Nephron progenitor cell (in vitro differentiated cells): ENCODE measurements around the gene COL4A1.

ENCODE experiments used
- DNase-seq: peaks from one replicate; pipeline ENCODE4 v3.0.0; 2021
- H3K27ac Mint-ChIP-seq: 2 replicates; pipeline ENCODE4 v1.8.0; 2021; ENCODE audit warnings: mild to moderate bottlenecking, moderate library complexity, mixed read lengths
- H3K27me3 Mint-ChIP-seq: 2 replicates; pipeline ENCODE4 v1.8.0; 2021; ENCODE audit warnings: mild to moderate bottlenecking, low read depth, mixed read lengths; ENCODE audit not compliant: poor library complexity
- H3K36me3 Mint-ChIP-seq: 2 replicates; pipeline ENCODE4 v1.8.0; 2021; ENCODE audit warnings: low read depth, mixed read lengths
- H3K4me1 Mint-ChIP-seq: 2 replicates; pipeline ENCODE4 v1.8.0; 2021; ENCODE audit warnings: mixed read lengths
- H3K4me3 Mint-ChIP-seq: 2 replicates; pipeline ENCODE4 v1.8.0; 2021; ENCODE audit warnings: mild to moderate bottlenecking, moderate library complexity, mixed read lengths
- H3K9me3 Mint-ChIP-seq: 2 replicates; pipeline ENCODE4 v1.8.0; 2021; ENCODE audit warnings: mild to moderate bottlenecking, moderate library complexity, mixed read lengths
- CTCF ChIP-seq: fragments of 200-600 bp; sonication (generic); IDR thresholded peaks from 2 replicates; pipeline ENCODE4 v1.5.0; 2021; ENCODE audit warnings: antibody characterized with exemption

The COL4A1 gene

GRCh38 chr13:110340812-110341444 is 34.0 kb upstream of the COL4A1 start:
- peak; percentile 51 for DNase-seq
- Mint-ChIP-seq H3K4me1 (peaks cover 66% of the 10 kb centered on the region), H3K27ac (peak overlapping the region; percentile 99), H3K36me3 (peaks cover 26% of the 10 kb centered on the region), H3K27me3 (no peaks in the 10 kb centered on the region), H3K4me3 (peak overlapping the region; percentile 11), H3K9me3 (peaks cover 7% of the 10 kb centered on the region)
- TF ChIP-seq CTCF, result no peak

- H3K27ac Mint-ChIP-seq, result peak overlapping the region; percentile 99
- H3K4me3 Mint-ChIP-seq, result peak overlapping the region; percentile 3
- no peaks in the 10 kb centered on the region for H3K27me3 Mint-ChIP-seq
- peaks cover 7% of the 10 kb centered on the region for H3K9me3 Mint-ChIP-seq
- no peak for TF ChIP-seq CTCF
- peaks cover 67% of the 10 kb centered on the region for H3K4me1 Mint-ChIP-seq
- DNase-seq, result no peak
- H3K36me3 Mint-ChIP-seq, result peaks cover 33% of the 10 kb centered on the region
Measured at GRCh38 chr13:110339975-110340550, 33.1 kb upstream of the COL4A1 start.

- H3K4me1 Mint-ChIP-seq, result peaks cover 61% of the 10 kb centered on the region
- peaks cover 3% of the 10 kb centered on the region for H3K9me3 Mint-ChIP-seq
Measured at GRCh38 chr13:110339263-110339662, 32.3 kb upstream of the COL4A1 start.

GRCh38 chr13:110338441-110339101 is 31.6 kb upstream of the COL4A1 start:
- H3K4me1 Mint-ChIP-seq, result peaks cover 61% of the 10 kb centered on the region
- no peaks in the 10 kb centered on the region for H3K9me3 Mint-ChIP-seq
- H3K36me3 Mint-ChIP-seq, result peaks cover 28% of the 10 kb centered on the region
- peak overlapping the region; percentile 7 for H3K4me3 Mint-ChIP-seq
- DNase-seq, result no peak
- H3K27me3 Mint-ChIP-seq, result no peaks in the 10 kb centered on the region
- H3K27ac Mint-ChIP-seq, result peak overlapping the region; percentile 91
- TF ChIP-seq CTCF, result no peak

More at GRCh38 chr13:110339263-110339662, 32.3 kb upstream of the COL4A1 start:
- no peak overlapping the region for H3K4me3 Mint-ChIP-seq
- no peak for DNase-seq
- TF ChIP-seq CTCF, result no peak
- peaks cover 33% of the 10 kb centered on the region for H3K36me3 Mint-ChIP-seq
- no peaks in the 10 kb centered on the region for H3K27me3 Mint-ChIP-seq
- H3K27ac Mint-ChIP-seq, result peak overlapping the region; percentile 91

- DNase-seq, result no peak
- H3K4me3 Mint-ChIP-seq, result no peak overlapping the region
- no peaks in the 10 kb centered on the region for H3K9me3 Mint-ChIP-seq
- peaks cover 69% of the 10 kb centered on the region for H3K4me1 Mint-ChIP-seq
- no peak overlapping the region for H3K27ac Mint-ChIP-seq
- H3K36me3 Mint-ChIP-seq, result peaks cover 34% of the 10 kb centered on the region
- no peak for TF ChIP-seq CTCF
- no peaks in the 10 kb centered on the region for H3K27me3 Mint-ChIP-seq
Measured at GRCh38 chr13:110337247-110337646, 30.3 kb upstream of the COL4A1 start.
